Measurements from ENCODE around the gene CCBE1.

GRCh38 chr18:59700535-59700967, 3.3 kb upstream of the CCBE1 start:
- TF ChIP-seq CTCF (IDR thresholded peaks at IDR 0.05) (no peak), POLR2AphosphoS5 (IDR thresholded peaks at IDR 0.05) (no peak), POLR2A (IDR thresholded peaks at IDR 0.05) (no peak), EP300 (IDR thresholded peaks at IDR 0.05) (no peak)
